ENCODE results near the gene CT45A6.
"Not testable (repeated sequence)": the region's sequence is repeated elsewhere in the genome, so short reads cannot be mapped to it uniquely, and the experiment has no call there.

Gene CT45A6
- total RNA-seq: 0 reads per million in 3 experiments

GRCh38 chrX:135802687-135803086 is at the start of gene CT45A6:
TSS of gene CT45A6 (minus strand) at chrX:135802787. CDS start at chrX:135798993, 3,794 bp downstream.
- not testable (repeated sequence) for DNase-seq

GRCh38 chrX:135837180-135837579 is 34.6 kb upstream of the CT45A6 start, which contains the start of gene CT45A7:
TSS of gene CT45A7 (minus strand) at chrX:135837280. CDS start at chrX:135833533, 3,747 bp downstream.
- DNase-seq: not testable (repeated sequence)

- not testable (repeated sequence) for DNase-seq
Observed at GRCh38 chrX:135819912-135820311, 17.3 kb upstream of the CT45A6 start, which contains the start of gene CT45A2. TSS of gene CT45A2 (minus strand) at chrX:135820012. CDS start at chrX:135816265, 3,747 bp downstream.

- not testable (repeated sequence) for DNase-seq
Observed at GRCh38 chrX:135785403-135785802, 17.2 kb downstream of the CT45A6 start, which contains the start of gene CT45A5. TSS of gene CT45A5 (minus strand) at chrX:135785503. CDS start at chrX:135781729, 3,774 bp downstream.

GRCh38 chrX:135768091-135768490 is 34.5 kb downstream of the CT45A6 start, which contains the start of gene CT45A3:
TSS of gene CT45A3 (minus strand) at chrX:135768191. CDS start at chrX:135764444, 3,747 bp downstream.
- not testable (repeated sequence) for DNase-seq

- DNase-seq: not testable (repeated sequence)
Observed at GRCh38 chrX:135744739-135745138, 57.8 kb downstream of the CT45A6 start.

Measured in central memory CD4-positive, alpha-beta T cell (primary cell).